H9 (cell line): ENCODE measurements around the gene PHLPP2. TPM values are rescaled to one million over a fixed set of nuclear protein-coding genes. Genes with fewer than 3 reads are reported as not detected.

ENCODE experiments used
- DNase-seq: peaks from one replicate; pipeline ENCODE4 v3.0.0-alpha.2; 2017
- H2AFZ ChIP-seq: one replicate; pipeline ENCODE4 v1.6.1; 2013; ENCODE audit warnings: mild to moderate bottlenecking, low read length, control low read depth, moderate library complexity
- H2AK5ac ChIP-seq: 2 replicates; pipeline ENCODE4 v1.6.1; 2013; ENCODE audit warnings: low read length, control low read depth, mixed read lengths; ENCODE audit not compliant: insufficient read length
- H2BK120ac ChIP-seq: one replicate; pipeline ENCODE4 v1.6.1; 2013; ENCODE audit warnings: low read depth, mild to moderate bottlenecking, low read length, control low read depth, inconsistent platforms; ENCODE audit not compliant: poor library complexity, severe bottlenecking
- H2BK12ac ChIP-seq: 2 replicates; pipeline ENCODE4 v1.6.1; 2013; ENCODE audit warnings: low read length, control low read depth, mixed read lengths, low read depth; ENCODE audit not compliant: insufficient read length
- H2BK15ac ChIP-seq: 2 replicates; pipeline ENCODE4 v1.6.1; 2013; ENCODE audit warnings: low read depth, low read length, control low read depth
- H2BK20ac ChIP-seq: one replicate; pipeline ENCODE4 v1.6.1; 2013; ENCODE audit warnings: low read depth, mild to moderate bottlenecking, low read length, control low read depth, inconsistent platforms; ENCODE audit not compliant: poor library complexity, severe bottlenecking
- H2BK5ac ChIP-seq: 2 replicates; pipeline ENCODE4 v1.6.1; 2013; ENCODE audit warnings: low read length, control low read depth, mixed read lengths; ENCODE audit not compliant: insufficient read length
- H3K14ac ChIP-seq: 2 replicates; pipeline ENCODE4 v1.6.1; 2013; ENCODE audit warnings: low read length, control low read depth; ENCODE audit not compliant: insufficient read depth
- H3K18ac ChIP-seq: 2 replicates; pipeline ENCODE4 v1.6.1; 2013; ENCODE audit warnings: low read depth, mild to moderate bottlenecking, mixed read lengths, low read length, control low read depth; ENCODE audit not compliant: insufficient read length
- H3K23ac ChIP-seq: 2 replicates; pipeline ENCODE4 v1.6.1; 2013; ENCODE audit warnings: low read length, control low read depth, mixed read lengths, low read depth; ENCODE audit not compliant: insufficient read length
- H3K23me2 ChIP-seq: 2 replicates; pipeline ENCODE4 v1.6.1; 2013; ENCODE audit warnings: low read depth, mild to moderate bottlenecking, mixed read lengths, low read length, control low read depth; ENCODE audit not compliant: insufficient read length, poor library complexity, severe bottlenecking
- H3K27ac ChIP-seq: 2 replicates; pipeline ENCODE4 v1.5.1; 2013; ENCODE audit warnings: low read length, control low read depth, mixed read lengths, low read depth; ENCODE audit not compliant: insufficient read length
- H3K27me3 ChIP-seq: 2 replicates; pipeline ENCODE4 v1.6.1; 2013; ENCODE audit warnings: low read length, control low read depth, inconsistent platforms; ENCODE audit not compliant: insufficient read depth
- H3K4ac ChIP-seq: 2 replicates; pipeline ENCODE4 v1.6.1; 2013; ENCODE audit warnings: low read depth, mild to moderate bottlenecking, control low read depth, inconsistent platforms, low read length, moderate library complexity
- H3K4me1 ChIP-seq: 2 replicates; pipeline ENCODE4 v1.6.1; 2013; ENCODE audit warnings: low read length, control low read depth, inconsistent platforms; ENCODE audit not compliant: insufficient read depth
- H3K4me2 ChIP-seq: 2 replicates; pipeline ENCODE4 v1.6.1; 2013; ENCODE audit warnings: low read length, control low read depth, mixed read lengths; ENCODE audit not compliant: insufficient read length, insufficient read depth
- H3K56ac ChIP-seq: 2 replicates; pipeline ENCODE4 v1.6.1; 2013; ENCODE audit warnings: low read depth, mild to moderate bottlenecking, mixed read lengths, low read length, control low read depth; ENCODE audit not compliant: insufficient read length
- H3K79me1 ChIP-seq: 2 replicates; pipeline ENCODE4 v1.6.1; 2013; ENCODE audit warnings: low read depth, mild to moderate bottlenecking, moderate library complexity, low read length, control low read depth, inconsistent platforms; ENCODE audit not compliant: insufficient read depth, poor library complexity, severe bottlenecking
- H3K79me2 ChIP-seq: 2 replicates; pipeline ENCODE4 v1.6.1; 2013; ENCODE audit warnings: low read length, control low read depth, inconsistent platforms; ENCODE audit not compliant: insufficient read depth
- H3K9ac ChIP-seq: 2 replicates; pipeline ENCODE4 v1.6.1; 2013; ENCODE audit warnings: low read length, control low read depth, mixed read lengths; ENCODE audit not compliant: insufficient read length; ENCODE audit errors: extremely low read depth
- H3K9me3 ChIP-seq: one replicate; pipeline ENCODE4 v1.6.1; 2013; ENCODE audit warnings: low read depth, low read length, inconsistent platforms; ENCODE audit not compliant: control insufficient read depth
- H3T11ph ChIP-seq: one replicate; pipeline ENCODE4 v1.6.1; 2013; ENCODE audit warnings: mild to moderate bottlenecking, low read length, control low read depth, inconsistent platforms
- H4K20me1 ChIP-seq: one replicate; pipeline ENCODE4 v1.6.1; 2013; ENCODE audit not compliant: control insufficient read depth, insufficient read length, insufficient read depth
- H4K5ac ChIP-seq: 2 replicates; pipeline ENCODE4 v1.6.1; 2013; ENCODE audit warnings: low read depth, mild to moderate bottlenecking, mixed read lengths, low read length, control low read depth; ENCODE audit not compliant: insufficient read length
- H4K8ac ChIP-seq: replicated peaks from 2 replicates; pipeline ENCODE4 v1.6.1; 2013; ENCODE audit warnings: low read length, control low read depth, mixed read lengths, low read depth; ENCODE audit not compliant: insufficient read length
- H4K91ac ChIP-seq: 2 replicates; pipeline ENCODE4 v1.6.1; 2013; ENCODE audit warnings: low read depth, mild to moderate bottlenecking, moderate library complexity, mixed read lengths, low read length, control low read depth; ENCODE audit not compliant: insufficient read length
- H3K27ac Mint-ChIP-seq, 3 experiments: 2 replicates in 2 of 3; 3 replicates in 1 of 3; pipeline ENCODE4 v1.8.0; 2020 to 2021; ENCODE audit warnings: mixed read lengths in 3 of 3, mild to moderate bottlenecking in 1 of 3, moderate library complexity in 1 of 3
- H3K27me3 Mint-ChIP-seq: 2 replicates; pipeline ENCODE4 v1.8.0; 2021; ENCODE audit warnings: low read depth, mild to moderate bottlenecking, moderate library complexity, mixed read lengths
- H3K36me3 Mint-ChIP-seq, 3 experiments: 2 replicates in 2 of 3; 3 replicates in 1 of 3; pipeline ENCODE4 v1.8.0; 2020 to 2021; ENCODE audit warnings: low read depth in 3 of 3, mixed read lengths in 3 of 3; ENCODE audit not compliant: insufficient read depth in 1 of 3
- H3K4me1 Mint-ChIP-seq, 2 experiments: 2 replicates each; pipeline ENCODE4 v1.8.0; 2020; ENCODE audit warnings: mixed read lengths in 2 of 2
- H3K4me3 Mint-ChIP-seq, 2 experiments: 2 replicates in 1 of 2; 3 replicates in 1 of 2; pipeline ENCODE4 v1.8.0; 2020 to 2021; ENCODE audit warnings: mild to moderate bottlenecking in 2 of 2, mixed read lengths in 2 of 2, moderate library complexity in 1 of 2
- H3K9me3 Mint-ChIP-seq, 2 experiments: 2 replicates in 1 of 2; 3 replicates in 1 of 2; pipeline ENCODE4 v1.8.0; 2020; ENCODE audit warnings: mild to moderate bottlenecking in 2 of 2, mixed read lengths in 2 of 2, moderate library complexity in 1 of 2
- WGBS: extraction: QIAGEN DNeasy Blood & Tissue Kit; methylation state at CpG from one replicate; pipeline ENCODE4 v1.1.7; 2013; ENCODE audit warnings: missing lambda C conversion rate, low lambda C conversion rate, mixed read lengths; ENCODE audit not compliant: insufficient read length; ENCODE audit errors: extremely low coverage; 5-methylcytosine and 5-hydroxymethylcytosine counted together
- total RNA-seq: library from RNA; stranded (reverse); gene quantifications from 2 replicates; pipeline ENCODE4 v1.2.1, GENCODE V29; 2021
- TF ChIP-seq, protein P1 (sequence below): fragments of 200-600 bp; sonication (generic); conservative IDR thresholded peaks from 3 replicates; pipeline ENCODE4 v1.8.0; 2021; ENCODE audit warnings: antibody characterized with exemption, mild to moderate bottlenecking

PHLPP2 gene
- total RNA-seq, 1 experiment from 2014 or later = 23.2 TPM

DNA sequence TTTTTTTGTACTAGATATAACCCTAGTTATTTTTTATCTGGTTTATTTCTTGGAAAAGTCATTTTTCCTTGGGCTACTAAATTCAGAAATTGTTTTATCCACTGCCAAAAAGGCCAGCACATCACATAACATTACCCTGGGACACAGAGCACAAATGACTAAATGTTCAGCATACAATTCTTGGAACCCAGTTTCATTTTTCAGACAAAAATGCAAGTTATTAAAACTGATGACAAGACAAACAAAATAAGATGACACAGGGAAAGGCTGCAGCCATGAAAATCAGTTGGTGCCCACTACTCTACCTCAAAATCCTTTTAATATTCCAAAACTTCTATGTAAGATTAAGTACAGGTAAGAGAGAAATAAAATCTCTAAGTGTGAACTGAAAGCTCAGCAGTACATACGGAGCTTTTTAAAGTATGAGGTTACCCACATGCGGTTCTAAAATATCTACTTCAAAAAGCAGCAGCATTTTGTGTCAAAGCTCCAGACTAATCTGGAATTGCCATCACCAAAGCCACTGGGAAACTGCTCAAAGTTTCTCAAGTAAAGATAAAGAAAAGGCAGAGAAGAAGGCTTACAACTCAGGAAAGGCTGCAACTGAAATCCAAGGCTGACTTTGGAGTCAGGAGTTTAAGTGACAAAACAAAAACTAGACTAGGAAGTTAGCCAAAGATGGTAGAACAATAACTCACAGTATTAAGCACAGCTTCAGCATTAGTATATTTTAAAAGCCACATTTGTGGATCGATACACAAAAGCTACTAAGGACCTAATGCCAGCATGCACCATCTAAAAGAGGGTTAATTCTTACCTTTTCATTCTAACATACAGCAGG, 42.8 kb upstream of the PHLPP2 start:
- no peak overlapping the region for H2BK5ac ChIP-seq
- H4K5ac ChIP-seq = no peak overlapping the region
- Mint-ChIP-seq H3K4me3 (no peak overlapping the region), H3K36me3 (peaks cover 12 to 52% (median 47%) of the 10 kb centered on the region in 3 experiments; a peak in 6 of 7 replicates), H3K27me3 (no peaks in the 10 kb centered on the region), H3K9me3 (no peaks in the 10 kb centered on the region), H3K27ac (peak overlapping the region in 1 of 3 experiments; percentile 29; a peak in 1 of 7 replicates), H3K4me1 (no peaks in the 10 kb centered on the region)
- no peaks in the 10 kb centered on the region for H3K23me2 ChIP-seq
- H3K4me1 ChIP-seq = no peaks in the 10 kb centered on the region
- H3K27ac ChIP-seq = no peak overlapping the region
- no peak overlapping the region for H3K18ac ChIP-seq
- H3T11ph ChIP-seq = no peak overlapping the region
- no peak overlapping the region for H3K4me2 ChIP-seq
- no peak overlapping the region for H3K56ac ChIP-seq
- no peaks in the 10 kb centered on the region for H4K20me1 ChIP-seq
- no peak overlapping the region for H3K9ac ChIP-seq
- no peak overlapping the region for H2AK5ac ChIP-seq
- no peak overlapping the region for H2BK12ac ChIP-seq
- H2BK15ac ChIP-seq = no peak overlapping the region
- WGBS = no CpG with 5 or more reads among the region's 3 CpGs
- H3K9me3 ChIP-seq = no peaks in the 10 kb centered on the region
- H3K14ac ChIP-seq = no peak overlapping the region
- no peak overlapping the region for H4K8ac ChIP-seq
- TF ChIP-seq, protein P1, sequence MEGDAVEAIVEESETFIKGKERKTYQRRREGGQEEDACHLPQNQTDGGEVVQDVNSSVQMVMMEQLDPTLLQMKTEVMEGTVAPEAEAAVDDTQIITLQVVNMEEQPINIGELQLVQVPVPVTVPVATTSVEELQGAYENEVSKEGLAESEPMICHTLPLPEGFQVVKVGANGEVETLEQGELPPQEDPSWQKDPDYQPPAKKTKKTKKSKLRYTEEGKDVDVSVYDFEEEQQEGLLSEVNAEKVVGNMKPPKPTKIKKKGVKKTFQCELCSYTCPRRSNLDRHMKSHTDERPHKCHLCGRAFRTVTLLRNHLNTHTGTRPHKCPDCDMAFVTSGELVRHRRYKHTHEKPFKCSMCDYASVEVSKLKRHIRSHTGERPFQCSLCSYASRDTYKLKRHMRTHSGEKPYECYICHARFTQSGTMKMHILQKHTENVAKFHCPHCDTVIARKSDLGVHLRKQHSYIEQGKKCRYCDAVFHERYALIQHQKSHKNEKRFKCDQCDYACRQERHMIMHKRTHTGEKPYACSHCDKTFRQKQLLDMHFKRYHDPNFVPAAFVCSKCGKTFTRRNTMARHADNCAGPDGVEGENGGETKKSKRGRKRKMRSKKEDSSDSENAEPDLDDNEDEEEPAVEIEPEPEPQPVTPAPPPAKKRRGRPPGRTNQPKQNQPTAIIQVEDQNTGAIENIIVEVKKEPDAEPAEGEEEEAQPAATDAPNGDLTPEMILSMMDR = no peak
- no peak overlapping the region for H3K4ac ChIP-seq
- H2BK120ac ChIP-seq = no peak overlapping the region
- no peak overlapping the region for H2BK20ac ChIP-seq
- no peaks in the 10 kb centered on the region for H3K79me1 ChIP-seq
- no peak overlapping the region for H4K91ac ChIP-seq
- no peak overlapping the region for H2AFZ ChIP-seq
- H3K27me3 ChIP-seq = no peaks in the 10 kb centered on the region
- no peak for DNase-seq
- H3K79me2 ChIP-seq = no peaks in the 10 kb centered on the region
- H3K23ac ChIP-seq = no peak overlapping the region
